Activated CD4-positive, alpha-beta T cell treated with anti-CD3 and anti-CD28 coated beads, Interleukin-2, amount 10 ng/mL, durations not matched to agents 7 days and 5 days (primary cell): ENCODE measurements around the gene ZNF3. TPM values are rescaled to one million over a fixed set of nuclear protein-coding genes. Genes with fewer than 3 reads are reported as not detected.
A peak's percentile ranks its signal among the peaks of the same experiment; 100 is the strongest.

ENCODE experiments used
- CTCF ChIA-PET: fragments of 350-600 bp; sonication (Branson Sonifier 250); formaldehyde crosslinking; loops from one replicate; lab custom pipeline; 2021; ENCODE audit warnings: antibody characterized with exemption; lab: Charles Lee
- POLR2A ChIA-PET: fragments of 350-600 bp; sonication (Branson Sonifier 250); formaldehyde crosslinking; loops from one replicate; lab custom pipeline; 2021; ENCODE audit warnings: antibody characterized with exemption; lab: Charles Lee
- DNase-seq: peaks from one replicate; pipeline ENCODE4 v3.0.0-alpha.2; 2020
- H3K27ac Mint-ChIP-seq: one replicate; pipeline ENCODE4 v1.8.0; 2021; ENCODE audit warnings: mild to moderate bottlenecking, moderate library complexity, mixed read lengths
- H3K27me3 Mint-ChIP-seq: one replicate; pipeline ENCODE4 v1.8.0; 2021; ENCODE audit warnings: mixed read lengths
- H3K36me3 Mint-ChIP-seq: one replicate; pipeline ENCODE4 v1.8.0; 2021; ENCODE audit warnings: low read depth, mixed read lengths
- H3K4me1 Mint-ChIP-seq: one replicate; pipeline ENCODE4 v1.8.0; 2021; ENCODE audit warnings: mixed read lengths
- H3K4me3 Mint-ChIP-seq: one replicate; pipeline ENCODE4 v1.8.0; 2021; ENCODE audit warnings: mild to moderate bottlenecking, moderate library complexity, mixed read lengths
- H3K9me3 Mint-ChIP-seq: one replicate; pipeline ENCODE4 v1.8.0; 2021; ENCODE audit warnings: mixed read lengths
- total RNA-seq, 2 experiments: library from RNA; stranded (reverse); gene quantifications; one replicate each; pipeline ENCODE4 v1.2.3, GENCODE V29; 2021

ZNF3 gene
- total RNA-seq, 2 experiments from 2014 or later, result 24.5 to 28.3 TPM

DNA sequence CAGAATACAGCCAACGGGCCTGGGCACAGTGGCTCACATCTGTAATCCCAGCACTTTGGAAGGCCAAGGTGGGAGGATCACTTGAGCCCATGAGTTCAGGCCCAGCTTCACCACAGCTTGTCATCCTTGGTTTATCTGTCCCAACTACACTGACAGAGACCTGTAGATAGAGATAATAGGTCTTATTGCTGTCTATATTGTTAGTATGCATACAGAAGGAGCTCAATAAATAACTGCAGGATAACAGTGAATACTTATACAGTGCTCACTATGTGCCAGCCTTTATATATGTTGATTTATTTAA is 39.2 kb upstream of the ZNF3 start:
- Mint-ChIP-seq H3K36me3 (peaks cover 31% of the 10 kb centered on the region), H3K9me3 (no peaks in the 10 kb centered on the region), H3K4me3 (peak overlapping the region; percentile 83), H3K4me1 (peaks cover 38% of the 10 kb centered on the region), H3K27me3 (no peaks in the 10 kb centered on the region), H3K27ac (peak overlapping the region; percentile 99)
- no peak for DNase-seq
- POLR2A ChIA-PET, result no interaction called here
- CTCF ChIA-PET, result interaction anchor here (0.7 to 5.2 kb wide), 5 partner anchors 10 to 308 kb away, joined by 3 to 36 read pairs (median 3); partner anchors contain the start of genes AP4M1, MCM7 and ZCWPW1

DNA sequence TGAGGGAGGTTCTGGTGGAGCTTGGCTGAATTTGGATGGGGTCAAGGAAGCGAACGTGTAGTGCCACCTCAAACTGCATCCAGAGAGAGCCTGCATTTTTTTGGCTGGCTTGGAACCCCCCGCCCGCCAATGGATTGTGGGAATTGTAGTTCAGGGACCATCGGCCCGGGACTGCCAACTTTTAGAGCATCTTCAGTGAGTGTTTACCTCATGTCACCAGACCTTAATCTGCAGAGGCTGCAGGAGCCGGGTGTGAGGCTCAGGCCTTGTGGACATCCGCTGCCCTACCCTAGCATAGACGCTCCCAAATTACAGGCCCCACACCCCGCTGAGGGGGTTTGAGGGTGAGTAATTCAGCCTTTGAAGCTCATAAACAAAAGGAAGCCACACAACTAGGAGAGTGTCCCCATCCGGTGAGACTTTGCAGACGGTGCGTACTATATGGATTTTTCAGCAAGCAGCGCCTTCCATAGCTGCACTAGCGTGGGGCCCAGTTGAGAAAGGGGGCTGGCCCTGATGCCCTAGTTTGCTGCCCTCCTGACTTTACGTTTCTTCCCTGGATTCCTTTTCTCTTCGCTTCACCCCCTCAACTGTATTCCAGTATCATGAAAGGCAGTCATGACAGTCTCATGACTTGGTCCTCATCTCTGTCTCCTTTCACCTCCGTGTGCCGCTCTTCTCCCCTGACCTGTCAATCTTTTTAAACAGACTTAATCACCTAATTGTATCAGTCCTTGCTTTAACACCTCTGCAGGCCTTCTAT is 38.6 kb upstream of the ZNF3 start:
- ChIA-PET POLR2A (no interaction called here), CTCF (interaction anchor here (0.7 to 5.2 kb wide), 4 partner anchors 11 to 38 kb away, joined by 3 to 36 read pairs (median 4); partner anchors contain the start of genes AP4M1 and MCM7)
- H3K4me3 Mint-ChIP-seq, result peak overlapping the region; percentile 83
- H3K27ac Mint-ChIP-seq, result peak overlapping the region; percentile 99
- DNase-seq, result peak; percentile 77
- no peaks in the 10 kb centered on the region for H3K9me3 Mint-ChIP-seq
- H3K27me3 Mint-ChIP-seq, result no peaks in the 10 kb centered on the region
- peaks cover 34% of the 10 kb centered on the region for H3K4me1 Mint-ChIP-seq
- H3K36me3 Mint-ChIP-seq, result peaks cover 30% of the 10 kb centered on the region

DNA sequence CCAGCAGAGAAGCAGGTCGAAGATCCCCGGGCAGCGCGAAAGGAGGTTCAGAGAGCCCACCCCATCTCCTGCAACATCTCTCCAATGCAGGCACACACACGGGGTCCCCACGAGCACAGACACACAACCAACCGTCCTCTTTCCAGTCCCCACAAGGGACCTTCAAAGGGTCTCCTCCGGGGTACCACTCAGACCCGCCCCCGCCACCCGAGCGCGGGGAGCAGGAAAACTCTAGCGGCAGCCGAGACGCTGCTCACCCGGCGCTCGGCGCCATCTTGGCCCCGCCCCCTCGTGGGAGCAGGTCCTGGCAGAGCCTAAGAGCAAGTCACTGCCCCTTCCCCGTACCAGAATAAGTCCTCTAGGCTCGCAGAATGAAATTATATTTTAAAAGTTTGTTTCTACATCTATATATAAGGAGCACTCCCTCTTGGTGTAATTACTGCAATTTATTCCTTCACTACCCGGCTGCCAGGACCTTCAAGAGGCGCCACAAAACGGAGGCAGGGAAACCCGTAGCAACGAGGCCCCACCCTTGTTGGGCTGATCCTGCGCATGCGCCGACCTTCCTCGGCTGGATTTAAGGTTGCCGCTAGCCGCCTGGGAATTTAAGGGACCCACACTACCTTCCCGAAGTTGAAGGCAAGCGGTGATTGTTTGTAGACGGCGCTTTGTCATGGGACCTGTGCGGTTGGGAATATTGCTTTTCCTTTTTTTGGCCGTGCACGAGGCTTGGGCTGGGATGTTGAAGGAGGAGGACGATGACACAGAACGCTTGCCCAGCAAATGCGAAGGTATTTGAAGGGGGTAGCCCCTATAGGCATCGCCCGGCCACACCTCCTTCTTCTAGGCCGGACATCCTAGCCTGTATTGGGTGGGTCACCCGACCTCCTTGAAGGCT is 37.8 kb upstream of the ZNF3 start, which contains the start of the genes CNPY4 and TAF6:
Gene CNPY4 (plus strand): TSS at position 563 of the 898 bp plus-strand sequence. CDS start 111 bp downstream, at position 674.
Gene TAF6 (minus strand): TSS at position 287 of the 898 bp plus-strand sequence. CDS start 5,149 bp downstream, outside the sequence.
- no peaks in the 10 kb centered on the region for H3K9me3 Mint-ChIP-seq
- POLR2A ChIA-PET, result no interaction called here

DNA sequence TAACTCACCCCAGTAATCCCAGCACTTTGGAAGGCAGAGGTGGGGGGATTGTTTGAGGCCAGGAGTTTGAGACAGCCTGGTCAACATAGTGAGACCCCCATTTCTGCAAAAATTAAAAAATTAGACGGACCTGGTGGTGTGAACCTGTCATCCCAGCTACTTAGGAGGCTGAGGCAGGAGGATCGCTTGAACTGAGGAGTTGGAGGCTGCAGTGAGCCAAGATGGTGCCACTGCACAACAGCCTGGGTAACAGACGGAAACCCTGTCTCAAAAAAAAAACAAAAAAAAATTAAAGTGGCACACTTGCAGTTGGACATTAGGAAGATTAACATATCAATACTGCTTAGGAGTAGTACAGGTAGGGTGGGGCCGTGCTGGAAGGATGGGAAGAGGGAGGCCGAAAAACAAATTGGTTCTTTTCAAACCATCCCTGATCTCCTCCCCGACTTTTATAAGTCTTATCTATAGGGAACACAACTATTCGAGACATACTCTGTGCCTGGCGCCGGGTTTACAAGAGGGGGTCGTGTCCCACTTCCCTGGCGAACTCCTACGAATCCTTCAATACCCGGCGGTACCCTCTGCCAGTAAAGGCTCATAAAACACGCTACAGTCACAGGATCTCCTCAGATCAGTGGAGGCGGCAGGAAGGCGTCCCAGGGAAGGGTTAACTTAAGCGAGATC is 37.0 kb upstream of the ZNF3 start:
- H3K9me3 Mint-ChIP-seq, result no peaks in the 10 kb centered on the region
- no peaks in the 10 kb centered on the region for H3K27me3 Mint-ChIP-seq
- H3K27ac Mint-ChIP-seq, result peak overlapping the region; percentile 99
- peaks cover 24% of the 10 kb centered on the region for H3K4me1 Mint-ChIP-seq
- H3K36me3 Mint-ChIP-seq, result peaks cover 23% of the 10 kb centered on the region
- ChIA-PET POLR2A (no interaction called here), CTCF (no interaction called here)
- DNase-seq, result no peak
- H3K4me3 Mint-ChIP-seq, result peak overlapping the region; percentile 83

More for the DNA sequence above, 37.8 kb upstream of the ZNF3 start, which contains the start of the genes CNPY4 and TAF6:
- Mint-ChIP-seq H3K4me1 (peaks cover 26% of the 10 kb centered on the region), H3K4me3 (peak within 1 kb of the TSS; percentile 83), H3K36me3 (peaks cover 22% of the 10 kb centered on the region), H3K27me3 (no peaks in the 10 kb centered on the region), H3K27ac (peak within 1 kb of the TSS; percentile 99)
- peak; percentile 96 for DNase-seq
- CTCF ChIA-PET, result interaction anchor here (5.2 kb wide), 1 partner anchor 11 kb away, joined by 36 read pairs; no protein-coding TSS in a partner anchor

DNA sequence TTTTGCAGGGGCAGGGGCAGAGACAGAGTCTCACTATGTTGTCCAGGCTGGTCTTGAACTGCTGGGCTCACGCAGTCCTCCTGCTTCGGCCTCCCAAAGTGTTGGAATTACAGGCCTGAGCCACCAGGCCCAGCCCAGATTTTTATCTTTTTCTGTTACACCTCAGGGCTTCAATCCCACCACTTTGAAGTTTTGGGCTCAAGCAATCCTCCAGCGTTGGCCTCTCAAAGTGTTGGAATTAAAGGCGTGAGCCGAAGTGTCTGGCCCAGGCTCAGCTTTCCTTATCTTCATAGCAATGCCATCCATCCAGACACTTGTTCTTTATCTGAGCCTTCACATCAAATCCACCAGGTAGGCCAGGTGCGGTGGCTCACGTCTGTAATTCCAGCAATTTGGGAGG is 33.5 kb upstream of the ZNF3 start:
- CTCF ChIA-PET, result interaction anchor here (1.0 to 5.9 kb wide), 2 partner anchors 13 to 234 kb away, joined by 3 to 26 read pairs; partner anchors contain the start of genes AP4M1 and MCM7

DNA sequence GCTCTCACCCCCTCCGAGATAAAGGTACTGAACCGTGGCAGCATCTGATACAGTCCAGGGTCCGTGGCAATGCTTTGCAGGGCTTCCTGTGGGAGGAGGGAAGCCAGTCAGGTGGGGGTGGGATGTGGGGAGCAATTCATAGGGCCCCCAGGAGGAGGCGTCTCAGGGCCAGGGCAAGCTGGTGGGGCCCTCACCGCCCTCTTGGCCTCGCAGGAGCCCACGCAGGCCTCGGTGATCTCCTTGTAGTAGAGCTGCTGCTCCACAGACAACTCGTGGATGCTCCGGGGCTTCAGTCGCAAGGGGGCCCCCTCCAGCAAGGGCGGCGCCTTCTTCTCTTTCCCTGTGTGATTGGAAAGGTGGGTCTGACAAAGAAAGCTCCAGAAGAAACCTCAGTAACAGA is 30.4 kb upstream of the ZNF3 start:
- ChIA-PET CTCF (interaction anchor here (0.7 to 5.9 kb wide), 2 partner anchors 10 to 123 kb away, joined by 3 to 26 read pairs; partner anchors contain the start of genes AP4M1 and MCM7), POLR2A (no interaction called here)
- no peak for DNase-seq
- H3K27ac Mint-ChIP-seq, result no peak overlapping the region
- H3K36me3 Mint-ChIP-seq, result peaks cover 41% of the 10 kb centered on the region
- H3K27me3 Mint-ChIP-seq, result no peaks in the 10 kb centered on the region
- peaks cover 1% of the 10 kb centered on the region for H3K4me1 Mint-ChIP-seq
- no peak overlapping the region for H3K4me3 Mint-ChIP-seq
- no peaks in the 10 kb centered on the region for H3K9me3 Mint-ChIP-seq

More for the DNA sequence above, 33.5 kb upstream of the ZNF3 start:
- Mint-ChIP-seq H3K4me3 (no peak overlapping the region), H3K36me3 (peaks cover 34% of the 10 kb centered on the region), H3K27me3 (no peaks in the 10 kb centered on the region), H3K9me3 (no peaks in the 10 kb centered on the region), H3K27ac (no peak overlapping the region), H3K4me1 (peaks cover 12% of the 10 kb centered on the region)
- no peak for DNase-seq
- POLR2A ChIA-PET, result no interaction called here

DNA sequence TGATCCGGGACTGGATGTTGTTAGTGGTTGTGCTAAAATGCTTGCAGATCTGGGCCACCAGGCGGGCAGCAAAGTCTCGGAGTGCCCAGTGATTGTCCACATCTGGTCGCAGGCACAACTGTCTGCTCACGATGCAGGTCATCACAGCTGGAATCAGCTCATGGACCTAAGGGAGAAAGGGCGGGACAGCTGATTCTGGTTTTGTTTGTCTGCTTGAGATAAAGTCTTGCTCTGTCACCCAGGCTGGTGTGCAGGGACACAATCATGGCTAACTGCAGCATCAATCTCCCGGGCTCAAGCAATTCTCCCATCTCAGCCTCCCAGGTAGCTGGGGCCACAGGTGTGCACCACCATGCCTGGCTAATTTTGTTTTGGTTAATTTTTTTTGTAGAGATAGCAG is 29.6 kb upstream of the ZNF3 start:
- no peaks in the 10 kb centered on the region for H3K9me3 Mint-ChIP-seq
- no peaks in the 10 kb centered on the region for H3K4me1 Mint-ChIP-seq
- no peak overlapping the region for H3K27ac Mint-ChIP-seq
- no peak for DNase-seq
- ChIA-PET POLR2A (interaction anchor here (0.6 kb wide), 1 partner anchor 54 kb away, joined by 3 read pairs; no protein-coding TSS in a partner anchor), CTCF (interaction anchor here (5.9 kb wide), 1 partner anchor 10 kb away, joined by 26 read pairs; the partner anchor contains the start of genes AP4M1 and MCM7)
- H3K4me3 Mint-ChIP-seq, result no peak overlapping the region
- peaks cover 41% of the 10 kb centered on the region for H3K36me3 Mint-ChIP-seq
- H3K27me3 Mint-ChIP-seq, result no peaks in the 10 kb centered on the region

DNA sequence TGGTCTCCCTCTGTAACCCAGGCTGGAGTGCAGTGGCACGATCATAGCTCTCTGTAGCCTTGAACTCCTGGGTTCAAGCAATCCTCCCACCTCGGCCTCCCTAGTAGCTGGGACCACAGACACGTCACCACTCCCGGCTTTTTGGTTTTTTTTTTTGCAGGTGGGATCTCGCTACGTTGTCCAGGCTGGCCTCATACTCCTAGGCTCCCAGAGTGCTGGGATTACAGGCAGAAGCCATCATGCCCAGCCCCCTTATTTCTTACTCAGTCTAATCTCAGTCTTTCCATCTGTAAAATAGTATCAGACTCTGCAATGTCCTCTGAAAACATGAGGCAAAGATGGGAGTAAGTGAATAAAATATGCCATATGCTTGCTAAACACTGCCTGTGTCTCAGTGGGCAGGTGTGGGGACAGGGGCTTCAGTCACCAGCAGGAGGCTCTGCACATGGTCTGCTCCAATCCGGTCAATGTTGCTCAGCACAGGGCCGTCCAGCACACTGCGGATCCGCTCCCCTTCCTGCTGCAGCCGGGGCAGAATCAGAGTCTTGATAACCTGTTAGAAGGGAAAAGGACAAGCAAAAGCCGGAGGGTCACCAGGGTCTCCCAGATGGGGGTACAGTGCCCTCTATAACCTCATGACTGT is 28.1 kb upstream of the ZNF3 start:
- no peak for DNase-seq
- ChIA-PET CTCF (interaction anchor here (0.6 kb wide), 1 partner anchor 163 kb away, joined by 3 read pairs; no protein-coding TSS in a partner anchor), POLR2A (no interaction called here)
- H3K4me3 Mint-ChIP-seq, result no peak overlapping the region
- no peak overlapping the region for H3K27ac Mint-ChIP-seq
- no peaks in the 10 kb centered on the region for H3K27me3 Mint-ChIP-seq
- no peaks in the 10 kb centered on the region for H3K4me1 Mint-ChIP-seq
- peaks cover 41% of the 10 kb centered on the region for H3K36me3 Mint-ChIP-seq
- no peaks in the 10 kb centered on the region for H3K9me3 Mint-ChIP-seq

DNA sequence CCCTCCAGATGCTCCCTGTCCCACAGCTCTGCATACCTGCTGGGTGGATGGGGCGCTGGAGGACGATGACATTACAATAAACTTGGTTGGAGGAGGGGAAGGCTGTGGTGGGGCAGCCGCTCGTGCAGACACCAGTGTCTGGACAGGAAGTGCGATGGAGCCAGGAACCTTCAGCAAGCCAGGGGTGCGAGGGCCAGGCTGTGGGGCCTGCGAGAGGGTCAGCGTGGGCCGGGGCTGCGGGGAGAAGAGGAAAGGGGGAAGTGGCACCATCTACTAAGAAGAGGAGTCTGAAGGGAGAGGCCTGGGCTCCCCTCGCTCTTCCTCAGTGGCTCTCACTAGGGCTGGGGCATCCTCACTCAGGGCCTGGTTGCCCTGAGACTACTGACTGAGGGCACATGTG is 26.4 kb upstream of the ZNF3 start:
- H3K27ac Mint-ChIP-seq, result no peak overlapping the region
- DNase-seq, result no peak
- peaks cover 42% of the 10 kb centered on the region for H3K36me3 Mint-ChIP-seq
- no peaks in the 10 kb centered on the region for H3K27me3 Mint-ChIP-seq
- ChIA-PET POLR2A (no interaction called here), CTCF (interaction anchor here (1.1 kb wide), 1 partner anchor 346 kb away, joined by 4 read pairs; no protein-coding TSS in a partner anchor)
- no peaks in the 10 kb centered on the region for H3K9me3 Mint-ChIP-seq
- peaks cover 6% of the 10 kb centered on the region for H3K4me1 Mint-ChIP-seq
- H3K4me3 Mint-ChIP-seq, result no peak overlapping the region

DNA sequence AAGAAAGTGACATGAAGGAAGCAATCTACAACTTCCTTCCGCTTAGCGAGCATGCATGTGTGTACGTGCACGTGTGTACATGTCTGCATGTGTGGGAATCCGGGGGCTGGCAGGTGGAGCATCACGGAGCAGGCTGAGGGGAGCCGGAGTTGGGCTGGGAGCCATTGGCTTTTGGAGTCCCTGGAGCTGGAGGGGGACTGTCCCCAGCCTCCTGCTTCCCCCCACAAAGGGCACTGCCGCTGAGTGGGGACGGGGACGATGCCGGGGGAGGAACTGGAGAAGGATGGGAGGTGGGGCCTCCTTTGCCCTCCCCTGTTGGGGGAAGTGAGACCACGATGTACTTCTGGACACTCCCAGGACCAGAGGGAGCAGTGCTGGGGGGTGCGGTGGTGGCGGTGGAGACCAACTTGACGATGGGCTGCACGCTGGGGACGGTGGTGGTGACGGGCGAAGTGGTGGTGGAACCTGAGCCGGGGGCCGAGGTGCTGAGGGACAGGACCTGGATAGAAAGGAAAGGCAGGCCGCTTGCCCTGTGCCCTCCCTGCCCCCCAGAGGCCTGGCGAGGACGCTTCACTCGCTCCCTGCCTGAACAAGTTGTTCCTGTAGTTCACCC is 25.7 kb upstream of the ZNF3 start:
- POLR2A ChIA-PET, result no interaction called here
- H3K4me1 Mint-ChIP-seq, result peaks cover 12% of the 10 kb centered on the region

DNA sequence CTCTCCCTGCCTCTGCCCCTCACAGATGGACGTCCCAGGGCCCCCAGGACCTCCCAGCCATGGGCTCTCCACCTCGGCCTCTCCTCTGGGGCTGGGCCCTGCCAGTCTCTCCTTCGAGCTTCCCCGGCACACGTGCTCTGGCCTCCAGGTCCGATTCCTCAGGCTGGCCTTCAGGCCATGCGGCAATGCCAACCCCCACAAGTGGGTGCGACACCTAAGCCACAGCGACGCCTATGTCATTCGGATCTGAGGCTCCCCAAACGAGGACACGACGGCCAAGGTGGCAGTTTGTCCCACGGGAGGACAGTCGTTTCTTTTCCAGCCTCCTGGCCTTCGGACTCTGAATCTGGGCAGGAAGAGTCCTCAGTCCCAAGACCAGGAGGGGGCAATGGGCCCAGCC is 25.1 kb upstream of the ZNF3 start:
- POLR2A ChIA-PET, result interaction anchor here (0.5 kb wide), 1 partner anchor 568 kb away, joined by 4 read pairs; no protein-coding TSS in a partner anchor
- Mint-ChIP-seq H3K27me3 (no peaks in the 10 kb centered on the region), H3K36me3 (peaks cover 33% of the 10 kb centered on the region), H3K4me1 (peaks cover 12% of the 10 kb centered on the region), H3K9me3 (no peaks in the 10 kb centered on the region), H3K4me3 (no peak overlapping the region), H3K27ac (no peak overlapping the region)
- no peak for DNase-seq
- CTCF ChIA-PET, result interaction anchor here (0.6 kb wide), 1 partner anchor 764 kb away, joined by 3 read pairs; no protein-coding TSS in a partner anchor

More for the DNA sequence above, 25.7 kb upstream of the ZNF3 start:
- no peak overlapping the region for H3K4me3 Mint-ChIP-seq
- H3K9me3 Mint-ChIP-seq, result no peaks in the 10 kb centered on the region
- peaks cover 36% of the 10 kb centered on the region for H3K36me3 Mint-ChIP-seq
- DNase-seq, result no peak
- CTCF ChIA-PET, result interaction anchor here (0.6 to 1.1 kb wide), 2 partner anchors 347 to 765 kb away, joined by 3 to 4 read pairs; no protein-coding TSS in a partner anchor
- no peak overlapping the region for H3K27ac Mint-ChIP-seq
- H3K27me3 Mint-ChIP-seq, result no peaks in the 10 kb centered on the region
